Cardiac fibroblast (primary cell): ENCODE results near the gene KCNF1.

Experiments used
- DNase-seq, 2 donors: peaks; one replicate each; pipeline versions ENCODE4 v3.0.0 to v3.0.0-alpha.2; 2010; ENCODE audit warnings: low read depth in 2 of 2
- H3K4me3 ChIP-seq, 2 donors: replicated peaks in 1 of 2; 1 replicate in 1 of 2; 2 replicates in 1 of 2; pipeline ENCODE4 v1.5.1; 2011; ENCODE audit warnings: low read depth in 2 of 2, low read length in 2 of 2, mild to moderate bottlenecking in 2 of 2, moderate library complexity in 1 of 2
- TF ChIP-seq, protein P1 (sequence below): IDR thresholded peaks from one replicate; pipeline ENCODE4 v1.5.1; 2011; ENCODE audit warnings: low read depth, mild to moderate bottlenecking, low read length, inconsistent platforms

KCNF1 gene

DNA sequence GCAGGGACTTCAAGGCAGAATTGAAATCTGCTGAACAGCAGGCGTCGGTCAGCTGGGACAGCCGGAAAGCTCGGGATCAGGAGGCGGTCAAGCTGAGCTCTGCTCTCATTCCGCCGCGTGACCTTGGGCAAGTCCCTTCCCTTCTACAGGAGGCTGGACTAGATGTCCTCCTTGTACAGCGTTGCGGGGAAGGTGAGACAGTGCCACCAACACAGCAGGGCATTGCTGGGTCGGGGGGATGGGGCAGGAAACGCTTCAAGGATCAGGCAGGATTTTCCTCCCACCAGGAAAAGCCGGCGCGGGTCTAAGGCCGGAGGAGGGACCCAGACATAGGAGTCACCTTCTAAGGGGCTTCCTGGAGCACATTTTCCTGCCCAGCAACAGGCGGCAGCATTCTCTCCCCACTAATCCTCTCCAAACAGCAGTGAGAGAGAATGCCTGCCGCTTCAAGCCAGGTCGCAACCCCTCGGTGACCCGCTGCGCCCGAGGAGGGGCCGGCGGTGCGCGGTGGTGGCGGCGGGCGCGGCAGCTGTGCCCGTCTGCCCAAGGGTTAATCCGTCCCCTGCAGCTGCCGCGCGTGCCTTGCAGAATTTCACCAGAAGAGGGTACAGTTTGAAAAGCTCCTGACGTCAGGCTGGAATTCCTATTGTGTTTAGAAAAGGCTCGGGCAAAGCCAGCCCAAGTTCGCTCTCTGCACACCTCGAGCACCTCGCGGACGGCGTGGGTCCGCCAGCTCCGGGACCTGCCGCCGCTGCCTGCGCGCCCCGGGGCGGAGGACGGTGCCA, at the start of gene KCNF1:
Gene KCNF1, plus strand, starts transcription at position 644 of the 785 bp plus-strand sequence. CDS start 493 bp downstream, outside the sequence.
- peak; percentile 60 to 66 for DNase-seq
- TF ChIP-seq, protein P1, sequence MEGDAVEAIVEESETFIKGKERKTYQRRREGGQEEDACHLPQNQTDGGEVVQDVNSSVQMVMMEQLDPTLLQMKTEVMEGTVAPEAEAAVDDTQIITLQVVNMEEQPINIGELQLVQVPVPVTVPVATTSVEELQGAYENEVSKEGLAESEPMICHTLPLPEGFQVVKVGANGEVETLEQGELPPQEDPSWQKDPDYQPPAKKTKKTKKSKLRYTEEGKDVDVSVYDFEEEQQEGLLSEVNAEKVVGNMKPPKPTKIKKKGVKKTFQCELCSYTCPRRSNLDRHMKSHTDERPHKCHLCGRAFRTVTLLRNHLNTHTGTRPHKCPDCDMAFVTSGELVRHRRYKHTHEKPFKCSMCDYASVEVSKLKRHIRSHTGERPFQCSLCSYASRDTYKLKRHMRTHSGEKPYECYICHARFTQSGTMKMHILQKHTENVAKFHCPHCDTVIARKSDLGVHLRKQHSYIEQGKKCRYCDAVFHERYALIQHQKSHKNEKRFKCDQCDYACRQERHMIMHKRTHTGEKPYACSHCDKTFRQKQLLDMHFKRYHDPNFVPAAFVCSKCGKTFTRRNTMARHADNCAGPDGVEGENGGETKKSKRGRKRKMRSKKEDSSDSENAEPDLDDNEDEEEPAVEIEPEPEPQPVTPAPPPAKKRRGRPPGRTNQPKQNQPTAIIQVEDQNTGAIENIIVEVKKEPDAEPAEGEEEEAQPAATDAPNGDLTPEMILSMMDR, result peak; percentile 24
- H3K4me3 ChIP-seq, result peak within 1 kb of the TSS in 1 of 2 donors; percentile 7

DNA sequence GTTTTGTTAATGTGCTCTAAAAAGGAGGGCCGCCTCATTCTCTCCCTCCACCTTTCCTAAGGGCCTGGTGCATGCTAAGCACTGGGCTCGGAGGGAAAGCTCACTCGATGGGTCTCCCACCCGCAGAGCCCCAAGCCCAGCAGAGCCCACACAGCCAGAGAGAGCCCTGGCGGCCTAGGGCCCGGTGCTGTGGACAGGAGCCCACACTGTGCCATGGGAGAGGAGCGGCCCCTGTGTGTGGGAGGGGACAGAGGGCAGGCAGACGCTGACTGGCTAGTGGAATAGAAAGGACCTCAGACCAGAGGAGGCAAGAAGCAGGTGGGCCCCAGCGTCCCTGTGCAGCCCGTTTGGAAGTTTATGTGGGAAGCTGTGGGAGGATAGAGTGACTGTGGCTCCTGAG, 49.4 kb upstream of the KCNF1 start:
- TF ChIP-seq, protein P1, result no peak

DNA sequence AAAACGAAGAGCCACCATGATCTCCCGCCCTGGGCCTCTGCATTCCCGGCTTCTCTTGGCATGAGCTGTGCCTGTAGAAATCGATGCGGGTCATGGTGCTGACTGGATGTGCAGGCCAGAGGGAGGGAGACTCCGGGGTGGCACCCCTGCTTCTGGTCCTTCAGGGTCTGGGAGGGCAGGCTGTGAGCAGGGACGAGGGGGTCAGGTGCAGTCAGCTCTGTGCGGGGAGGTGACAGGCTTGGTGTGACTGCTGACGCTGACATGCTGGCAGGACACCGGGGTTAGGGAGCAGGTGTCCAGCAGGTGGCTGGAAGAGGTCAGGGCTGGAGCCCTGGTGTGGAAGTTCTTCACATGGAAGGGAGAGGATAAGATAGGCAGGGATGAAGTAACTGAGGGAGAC, 48.7 kb upstream of the KCNF1 start:
- TF ChIP-seq, protein P1, result no peak
- no peak overlapping the region for H3K4me3 ChIP-seq
- no peak for DNase-seq

More for the DNA sequence above, 49.4 kb upstream of the KCNF1 start:
- H3K4me3 ChIP-seq, result no peak overlapping the region
- DNase-seq, result no peak

GRCh38 chr2:10863837-10864236, 47.9 kb upstream of the KCNF1 start:
- DNase-seq, result no peak
- TF ChIP-seq, protein P1, result no peak

GRCh38 chr2:10864251-10864650, 47.5 kb upstream of the KCNF1 start:
- H3K4me3 ChIP-seq, result no peak overlapping the region
- TF ChIP-seq, protein P1, result no peak
- no peak for DNase-seq

More at GRCh38 chr2:10863837-10864236, 47.9 kb upstream of the KCNF1 start:
- no peak overlapping the region for H3K4me3 ChIP-seq

- DNase-seq, result no peak
- TF ChIP-seq, protein P1, result no peak
Measured at GRCh38 chr2:10864861-10865636, 46.7 kb upstream of the KCNF1 start.

More at GRCh38 chr2:10864861-10865636, 46.7 kb upstream of the KCNF1 start:
- no peak overlapping the region for H3K4me3 ChIP-seq
